Loucy (cell line): ENCODE measurements around the gene KRTCAP2.

ENCODE experiments used
- H2AFZ ChIP-seq: fragments of 200-600 bp; sonication (generic); 2 replicates; pipeline ENCODE4 v1.6.0; 2016; ENCODE audit warnings: antibody characterized with exemption, mild to moderate bottlenecking, low read length, moderate library complexity
- H3F3A ChIP-seq: fragments of 200-600 bp; 2 replicates; pipeline ENCODE4 v1.6.0; 2016; ENCODE audit warnings: antibody characterized with exemption, low read depth, mild to moderate bottlenecking
- H3K27me3 ChIP-seq: fragments of 200-600 bp; sonication (generic); 2 replicates; pipeline ENCODE4 v1.6.1; 2014; ENCODE audit warnings: low read length, mild to moderate bottlenecking; ENCODE audit not compliant: insufficient read depth, poor library complexity, severe bottlenecking
- H3K36me3 ChIP-seq: fragments of 200-600 bp; sonication (generic); 2 replicates; pipeline ENCODE4 v1.6.1; 2016; ENCODE audit warnings: low read length; ENCODE audit not compliant: insufficient read depth
- H3K4me1 ChIP-seq: fragments of 200-600 bp; sonication (generic); 2 replicates; pipeline ENCODE4 v1.5.1; 2014; ENCODE audit warnings: low read length, mild to moderate bottlenecking; ENCODE audit not compliant: insufficient read depth, poor library complexity, severe bottlenecking
- H3K4me2 ChIP-seq: fragments of 200-600 bp; sonication (generic); 2 replicates; pipeline ENCODE4 v1.6.0; 2014; ENCODE audit warnings: antibody characterized with exemption, low read length, low read depth, mild to moderate bottlenecking; ENCODE audit not compliant: poor library complexity, severe bottlenecking
- H3K4me3 ChIP-seq: fragments of 200-600 bp; sonication (generic); 2 replicates; pipeline ENCODE4 v1.5.1; 2014; ENCODE audit warnings: low read length, mild to moderate bottlenecking, mixed read lengths; ENCODE audit not compliant: poor library complexity, severe bottlenecking
- H3K79me2 ChIP-seq: fragments of 200-600 bp; sonication (generic); 2 replicates; pipeline ENCODE4 v1.6.1; 2014; ENCODE audit warnings: low read length; ENCODE audit not compliant: insufficient read depth
- H3K9ac ChIP-seq: fragments of 200-600 bp; sonication (generic); 2 replicates; pipeline ENCODE4 v1.6.0; 2014; ENCODE audit warnings: mild to moderate bottlenecking, low read depth, low read length, moderate library complexity; ENCODE audit not compliant: poor library complexity, severe bottlenecking
- H3K9me2 ChIP-seq: fragments of 200-600 bp; sonication (generic); replicated peaks from 2 replicates; pipeline ENCODE4 v1.6.1; 2016; ENCODE audit warnings: low read depth, low read length, mixed read lengths
- H3K9me3 ChIP-seq: fragments of 200-600 bp; sonication (generic); 2 replicates; pipeline ENCODE4 v1.6.1; 2014; ENCODE audit warnings: mild to moderate bottlenecking, antibody characterized with exemption, low read length, low read depth; ENCODE audit not compliant: insufficient read depth
- H4K20me1 ChIP-seq: fragments of 200-600 bp; sonication (generic); 2 replicates; pipeline ENCODE4 v1.6.0; 2014; ENCODE audit warnings: antibody characterized with exemption, low read length, mild to moderate bottlenecking; ENCODE audit not compliant: insufficient read depth, poor library complexity, severe bottlenecking
- EZH2phosphoT487 ChIP-seq: fragments of 200-600 bp; IDR thresholded peaks from 2 replicates; pipeline ENCODE4 v1.6.1; 2018; ENCODE audit warnings: antibody characterized with exemption, mild to moderate bottlenecking, moderate library complexity, borderline replicate concordance
- TF ChIP-seq, protein P1 (sequence below): fragments of 200-600 bp; sonication (generic); conservative IDR thresholded peaks from 2 replicates; pipeline ENCODE4 v1.5.1; 2014; ENCODE audit warnings: mild to moderate bottlenecking, antibody characterized with exemption, low read length

The KRTCAP2 gene

DNA sequence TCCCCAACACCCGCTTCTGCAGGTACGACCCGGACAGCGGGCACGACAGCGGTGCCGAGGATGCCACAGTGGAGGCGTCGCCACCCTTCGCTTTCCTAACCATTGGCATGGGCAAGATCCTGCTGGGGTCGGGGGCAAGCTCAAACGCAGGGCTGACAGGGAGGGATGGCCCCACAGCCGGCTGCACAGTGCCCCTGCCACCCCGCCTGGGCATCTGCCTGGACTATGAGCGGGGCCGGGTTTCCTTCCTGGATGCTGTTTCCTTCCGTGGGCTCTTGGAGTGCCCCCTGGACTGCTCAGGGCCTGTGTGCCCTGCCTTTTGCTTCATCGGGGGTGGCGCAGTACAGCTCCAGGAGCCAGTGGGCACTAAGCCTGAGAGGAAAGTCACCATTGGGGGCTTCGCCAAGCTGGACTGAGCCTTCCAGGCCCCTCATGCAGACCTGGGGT, 10.7 kb upstream of the KRTCAP2 start:
- no peak for TF ChIP-seq EZH2phosphoT487
- TF ChIP-seq, protein P1, sequence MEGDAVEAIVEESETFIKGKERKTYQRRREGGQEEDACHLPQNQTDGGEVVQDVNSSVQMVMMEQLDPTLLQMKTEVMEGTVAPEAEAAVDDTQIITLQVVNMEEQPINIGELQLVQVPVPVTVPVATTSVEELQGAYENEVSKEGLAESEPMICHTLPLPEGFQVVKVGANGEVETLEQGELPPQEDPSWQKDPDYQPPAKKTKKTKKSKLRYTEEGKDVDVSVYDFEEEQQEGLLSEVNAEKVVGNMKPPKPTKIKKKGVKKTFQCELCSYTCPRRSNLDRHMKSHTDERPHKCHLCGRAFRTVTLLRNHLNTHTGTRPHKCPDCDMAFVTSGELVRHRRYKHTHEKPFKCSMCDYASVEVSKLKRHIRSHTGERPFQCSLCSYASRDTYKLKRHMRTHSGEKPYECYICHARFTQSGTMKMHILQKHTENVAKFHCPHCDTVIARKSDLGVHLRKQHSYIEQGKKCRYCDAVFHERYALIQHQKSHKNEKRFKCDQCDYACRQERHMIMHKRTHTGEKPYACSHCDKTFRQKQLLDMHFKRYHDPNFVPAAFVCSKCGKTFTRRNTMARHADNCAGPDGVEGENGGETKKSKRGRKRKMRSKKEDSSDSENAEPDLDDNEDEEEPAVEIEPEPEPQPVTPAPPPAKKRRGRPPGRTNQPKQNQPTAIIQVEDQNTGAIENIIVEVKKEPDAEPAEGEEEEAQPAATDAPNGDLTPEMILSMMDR: no peak
- Histone ChIP-seq H3K9me2 (no peaks in the 10 kb centered on the region), H3K4me1 (no peaks in the 10 kb centered on the region), H3K4me3 (no peak overlapping the region), H3K4me2 (no peak overlapping the region), H3K27me3 (no peaks in the 10 kb centered on the region), H3K36me3 (no peaks in the 10 kb centered on the region), H4K20me1 (no peaks in the 10 kb centered on the region), H3K79me2 (no peaks in the 10 kb centered on the region), H3K9me3 (no peaks in the 10 kb centered on the region), H3K9ac (no peak overlapping the region), H2AFZ (no peak overlapping the region), H3F3A (no peaks in the 10 kb centered on the region)

DNA sequence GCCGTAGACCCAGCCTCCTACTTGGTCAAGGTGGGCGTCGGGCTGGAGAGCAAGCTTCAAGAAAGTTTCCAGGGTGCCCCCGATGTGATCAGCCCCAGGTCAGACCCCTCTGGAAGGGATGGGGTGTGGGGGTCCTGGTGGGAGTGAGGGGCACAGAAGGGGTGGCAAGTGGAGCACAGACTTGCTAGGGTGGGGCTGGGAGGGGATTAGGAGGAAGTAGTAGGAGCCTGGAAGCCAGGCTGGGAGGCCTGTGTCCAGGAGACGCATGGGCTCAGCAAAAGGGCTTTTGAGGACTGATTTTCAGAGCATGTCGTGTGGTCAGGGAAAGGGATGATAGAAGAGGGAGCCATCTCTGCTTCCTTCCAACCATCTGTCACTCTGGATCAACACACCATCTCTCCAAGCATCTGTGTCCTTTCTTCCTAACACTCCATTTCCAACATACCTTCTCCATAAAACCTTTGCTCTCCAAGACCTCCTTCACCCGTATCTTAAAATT, 9.0 kb upstream of the KRTCAP2 start:
- no peak overlapping the region for H3K4me2 ChIP-seq
- H3K9me2 ChIP-seq: no peaks in the 10 kb centered on the region
- H3F3A ChIP-seq: no peaks in the 10 kb centered on the region
- no peaks in the 10 kb centered on the region for H3K9me3 ChIP-seq
- peaks cover under 1% of the 10 kb centered on the region for H3K4me1 ChIP-seq
- H3K27me3 ChIP-seq: no peaks in the 10 kb centered on the region
- H3K4me3 ChIP-seq: no peak overlapping the region
- H4K20me1 ChIP-seq: no peaks in the 10 kb centered on the region
- TF ChIP-seq EZH2phosphoT487: no peak
- TF ChIP-seq, protein P1: no peak
- H3K9ac ChIP-seq: no peak overlapping the region
- H3K36me3 ChIP-seq: no peaks in the 10 kb centered on the region
- no peaks in the 10 kb centered on the region for H3K79me2 ChIP-seq
- H2AFZ ChIP-seq: no peak overlapping the region

DNA sequence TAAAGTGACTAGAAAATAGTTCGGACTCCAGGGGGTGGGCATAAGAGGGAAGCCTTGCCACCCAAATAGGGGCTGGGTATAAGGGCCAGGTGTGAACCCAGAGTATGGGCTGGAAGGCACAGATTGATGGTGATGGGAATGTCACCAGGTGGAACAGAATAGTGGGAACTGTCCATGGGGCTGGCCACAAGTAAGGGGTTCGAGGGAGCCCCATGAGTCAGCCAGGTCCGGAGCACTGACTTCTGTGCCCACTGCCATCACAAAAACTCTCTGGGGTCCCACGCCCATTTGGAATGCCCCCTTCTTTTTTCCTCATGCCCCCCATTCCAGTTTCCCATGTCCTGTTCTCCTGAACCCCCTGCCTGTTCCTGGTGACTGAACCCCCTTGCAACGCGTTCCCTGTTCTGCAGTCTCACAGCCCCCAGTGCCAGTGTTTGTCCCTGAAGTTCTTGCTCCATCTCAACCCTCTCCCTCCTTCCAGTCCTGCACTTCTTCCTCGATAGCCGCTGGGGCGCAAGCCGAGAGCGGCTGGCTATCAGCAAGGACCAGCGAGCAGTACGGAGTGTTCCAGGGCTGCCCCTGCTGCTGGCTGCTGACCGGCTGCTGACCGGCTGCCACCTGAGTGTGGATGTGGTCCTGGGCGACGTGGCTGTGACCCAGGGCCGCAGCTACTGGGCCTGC, 8.4 kb upstream of the KRTCAP2 start:
- no peaks in the 10 kb centered on the region for H3K36me3 ChIP-seq
- TF ChIP-seq, protein P1: no peak
- no peak for TF ChIP-seq EZH2phosphoT487

More for the DNA sequence above, 8.4 kb upstream of the KRTCAP2 start:
- Histone ChIP-seq H3K27me3 (no peaks in the 10 kb centered on the region), H3K9me3 (no peaks in the 10 kb centered on the region), H4K20me1 (no peaks in the 10 kb centered on the region), H3F3A (no peaks in the 10 kb centered on the region), H3K4me3 (no peak overlapping the region), H3K9me2 (no peaks in the 10 kb centered on the region), H3K4me1 (peaks cover 5% of the 10 kb centered on the region), H3K9ac (no peak overlapping the region), H3K4me2 (no peak overlapping the region), H3K79me2 (no peaks in the 10 kb centered on the region), H2AFZ (no peak overlapping the region)
